ENCODE data around the gene SHISA2. TPM values are rescaled to one million over a fixed set of nuclear protein-coding genes. Genes with fewer than 3 reads are reported as not detected.

Gene SHISA2
- total RNA-seq, 4 donors from 2014 or later = 1.6 to 8.9 (median 2.4) TPM

DNA sequence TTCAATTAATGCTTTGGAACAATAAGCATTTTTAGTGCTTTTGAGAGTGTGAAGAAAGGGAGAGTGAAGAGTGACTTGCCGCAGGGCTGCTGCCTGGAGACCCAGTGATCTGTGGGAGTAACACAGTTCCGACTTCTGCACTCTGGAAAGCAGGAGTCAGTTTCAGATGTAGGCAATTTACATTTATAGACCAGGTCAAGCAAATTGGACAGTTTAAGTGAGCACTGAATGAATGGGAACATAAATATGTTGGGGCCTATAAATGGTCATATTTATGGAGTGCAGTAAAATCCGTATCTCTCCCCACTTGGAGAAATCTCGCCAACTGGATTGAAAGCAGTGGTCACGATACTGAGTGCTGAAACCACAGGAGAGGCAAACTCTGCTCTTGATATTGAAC, 9.4 kb upstream of the SHISA2 start:
- TF ChIP-seq POLR2A (IDR thresholded peaks at IDR 0.05) (no peak), EP300 (IDR thresholded peaks at IDR 0.05) (no peak), POLR2AphosphoS5 (IDR thresholded peaks at IDR 0.05) (no peak)
- TF ChIP-seq, protein P1, sequence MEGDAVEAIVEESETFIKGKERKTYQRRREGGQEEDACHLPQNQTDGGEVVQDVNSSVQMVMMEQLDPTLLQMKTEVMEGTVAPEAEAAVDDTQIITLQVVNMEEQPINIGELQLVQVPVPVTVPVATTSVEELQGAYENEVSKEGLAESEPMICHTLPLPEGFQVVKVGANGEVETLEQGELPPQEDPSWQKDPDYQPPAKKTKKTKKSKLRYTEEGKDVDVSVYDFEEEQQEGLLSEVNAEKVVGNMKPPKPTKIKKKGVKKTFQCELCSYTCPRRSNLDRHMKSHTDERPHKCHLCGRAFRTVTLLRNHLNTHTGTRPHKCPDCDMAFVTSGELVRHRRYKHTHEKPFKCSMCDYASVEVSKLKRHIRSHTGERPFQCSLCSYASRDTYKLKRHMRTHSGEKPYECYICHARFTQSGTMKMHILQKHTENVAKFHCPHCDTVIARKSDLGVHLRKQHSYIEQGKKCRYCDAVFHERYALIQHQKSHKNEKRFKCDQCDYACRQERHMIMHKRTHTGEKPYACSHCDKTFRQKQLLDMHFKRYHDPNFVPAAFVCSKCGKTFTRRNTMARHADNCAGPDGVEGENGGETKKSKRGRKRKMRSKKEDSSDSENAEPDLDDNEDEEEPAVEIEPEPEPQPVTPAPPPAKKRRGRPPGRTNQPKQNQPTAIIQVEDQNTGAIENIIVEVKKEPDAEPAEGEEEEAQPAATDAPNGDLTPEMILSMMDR (IDR thresholded peaks at IDR 0.05) = no peak

DNA sequence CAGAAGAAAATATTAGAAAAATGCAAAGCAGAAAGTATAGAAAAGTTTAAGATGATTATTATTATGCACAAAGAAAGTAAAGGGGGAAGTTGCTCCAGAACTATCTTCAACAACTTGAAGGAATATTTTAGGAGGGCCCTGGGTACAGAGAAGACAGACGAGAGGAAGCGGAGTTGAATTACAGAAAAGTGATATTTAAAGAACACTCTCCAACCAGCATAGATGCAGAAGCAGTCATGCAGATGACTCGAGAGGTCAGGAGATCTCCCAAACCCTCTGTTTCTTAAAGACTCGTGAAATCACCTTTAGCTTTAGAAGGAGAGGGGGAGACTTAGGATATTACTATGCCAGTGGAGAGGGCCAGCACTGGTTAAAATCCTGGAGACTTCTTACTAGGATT, 8.5 kb upstream of the SHISA2 start:
- H3K27ac ChIP-seq = no peak overlapping the region
- WGBS = 88% methylated on average over 4 of the region's 4 CpGs
- H3K4me1 ChIP-seq = no peaks in the 10 kb centered on the region
- TF ChIP-seq, protein P1 (IDR thresholded peaks at IDR 0.05) = no peak
- TF ChIP-seq EP300 (IDR thresholded peaks at IDR 0.05) (no peak), POLR2AphosphoS5 (IDR thresholded peaks at IDR 0.05) (no peak), POLR2A (IDR thresholded peaks at IDR 0.05) (no peak)
- peaks cover 7% of the 10 kb centered on the region for H3K27me3 ChIP-seq
- no peak overlapping the region for H3K4me3 ChIP-seq
- no peaks in the 10 kb centered on the region for H3K9me3 ChIP-seq
- no peak for DNase-seq (ENCODE audit: low spot score in 2 of 2)
- no peaks in the 10 kb centered on the region for H3K36me3 ChIP-seq

More for the DNA sequence above, 9.4 kb upstream of the SHISA2 start:
- H3K27ac ChIP-seq = no peak overlapping the region
- no peaks in the 10 kb centered on the region for H3K36me3 ChIP-seq
- no peaks in the 10 kb centered on the region for H3K9me3 ChIP-seq
- H3K4me3 ChIP-seq = no peak overlapping the region
- DNase-seq (ENCODE audit: low spot score in 2 of 2) = no peak
- H3K4me1 ChIP-seq = no peaks in the 10 kb centered on the region
- 85% methylated on average over 5 of the region's 5 CpGs for WGBS
- H3K27me3 ChIP-seq = peaks cover 7% of the 10 kb centered on the region

DNA sequence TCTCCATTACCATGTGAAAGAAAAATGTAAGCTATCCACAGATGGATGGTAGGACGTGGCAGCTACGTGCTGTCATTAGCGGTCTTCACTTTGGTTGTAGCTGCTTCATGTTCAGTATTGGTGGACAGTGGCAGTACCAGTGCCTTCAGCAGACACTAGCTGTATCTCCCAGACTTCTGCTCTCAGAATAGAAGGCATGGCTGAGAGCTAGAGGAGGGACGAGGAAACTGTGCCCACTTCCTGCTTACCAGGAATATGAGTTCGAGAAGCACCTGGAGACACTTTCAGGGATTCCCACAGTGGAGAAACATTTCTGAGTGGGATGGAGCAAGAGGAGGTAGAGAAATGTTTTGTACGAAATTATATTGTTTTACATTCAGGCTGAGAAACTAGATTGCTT, 6.9 kb upstream of the SHISA2 start:
- no peaks in the 10 kb centered on the region for H3K9me3 ChIP-seq
- no peak overlapping the region for H3K27ac ChIP-seq
- no peak overlapping the region for H3K4me3 ChIP-seq
- H3K27me3 ChIP-seq = peaks cover 15% of the 10 kb centered on the region
- TF ChIP-seq, protein P1 (IDR thresholded peaks at IDR 0.05) = no peak
- TF ChIP-seq POLR2AphosphoS5 (IDR thresholded peaks at IDR 0.05) (no peak), POLR2A (IDR thresholded peaks at IDR 0.05) (no peak), EP300 (IDR thresholded peaks at IDR 0.05) (no peak)
- DNase-seq (ENCODE audit: low spot score in 2 of 2) = no peak
- 79% methylated on average over 6 of the region's 6 CpGs for WGBS
- no peaks in the 10 kb centered on the region for H3K4me1 ChIP-seq
- no peaks in the 10 kb centered on the region for H3K36me3 ChIP-seq

DNA sequence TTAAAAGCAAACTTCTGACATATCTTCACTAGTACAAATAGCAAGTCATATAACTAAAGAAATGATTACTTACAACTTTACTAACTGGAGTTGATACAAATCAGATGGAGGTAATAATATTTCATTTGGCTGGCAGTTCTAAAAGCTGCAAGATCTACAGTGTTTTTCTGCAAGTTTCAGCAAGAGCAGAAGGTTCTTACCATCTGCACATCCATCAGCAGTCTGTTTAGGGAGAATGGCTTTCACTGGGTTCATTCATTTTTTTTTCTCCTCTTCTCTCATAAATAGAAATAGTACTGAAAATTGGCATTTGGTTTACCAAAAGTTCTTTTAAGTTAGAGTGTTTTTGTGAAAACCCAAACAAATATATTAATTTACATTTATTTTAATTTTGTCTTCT, 3.1 kb upstream of the SHISA2 start:
- H3K4me1 ChIP-seq = peaks cover 25% of the 10 kb centered on the region
- H3K27me3 ChIP-seq = peaks cover 50% of the 10 kb centered on the region
- TF ChIP-seq EP300 (IDR thresholded peaks at IDR 0.05) = no peak
- no peak for TF ChIP-seq POLR2AphosphoS5 (IDR thresholded peaks at IDR 0.05)
- no peak for TF ChIP-seq POLR2A (IDR thresholded peaks at IDR 0.05)
- TF ChIP-seq, protein P1 (IDR thresholded peaks at IDR 0.05) = no peak
- H3K36me3 ChIP-seq = no peaks in the 10 kb centered on the region
- DNase-seq (ENCODE audit: low spot score in 2 of 2) = no peak
- no peaks in the 10 kb centered on the region for H3K9me3 ChIP-seq
- no peak overlapping the region for H3K27ac ChIP-seq
- H3K4me3 ChIP-seq = no peak overlapping the region

DNA sequence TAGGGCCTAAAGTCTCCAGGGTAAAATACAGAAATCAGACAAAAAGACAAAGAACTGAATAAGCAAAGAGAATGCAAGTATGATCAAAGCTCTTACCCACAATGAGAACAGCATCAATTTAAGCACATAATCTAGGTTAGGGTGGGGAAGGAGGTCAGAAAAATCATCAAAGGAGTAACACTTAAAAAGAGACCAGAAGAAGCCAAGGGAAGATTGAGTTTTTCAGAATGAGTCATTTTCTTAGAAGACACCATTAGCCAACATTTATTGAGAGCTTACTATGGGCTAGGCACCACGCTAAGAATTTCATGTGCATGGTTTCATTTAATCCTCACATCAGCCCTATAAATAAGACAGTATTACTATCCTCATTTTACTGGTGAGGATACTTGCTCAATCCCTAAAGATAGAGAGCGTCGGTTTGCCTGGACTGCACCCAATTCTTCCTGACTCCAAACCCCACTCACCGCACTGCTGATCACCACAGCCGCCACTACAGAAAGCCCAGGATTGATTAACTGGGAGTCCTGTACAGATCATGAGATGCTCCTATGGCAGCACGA, 1.7 kb upstream of the SHISA2 start:
- Histone ChIP-seq H3K36me3 (no peaks in the 10 kb centered on the region), H3K9me3 (no peaks in the 10 kb centered on the region), H3K27me3 (peaks cover 64% of the 10 kb centered on the region), H3K27ac (no peak overlapping the region), H3K4me3 (no peak overlapping the region), H3K4me1 (peaks cover 34% of the 10 kb centered on the region)
- 78% methylated on average over 6 of the region's 6 CpGs for WGBS
- DNase-seq (ENCODE audit: low spot score in 2 of 2) = no peak
- TF ChIP-seq POLR2AphosphoS5 (IDR thresholded peaks at IDR 0.05) = no peak
- TF ChIP-seq EP300 (IDR thresholded peaks at IDR 0.05) = no peak
- TF ChIP-seq, protein P1 (IDR thresholded peaks at IDR 0.05) = no peak

Measured in suprapubic skin (tissue), 4 donors.